ENCODE data around the gene WIPF2. TPM values are rescaled to one million over a fixed set of nuclear protein-coding genes. Genes with fewer than 3 reads are reported as not detected.

Gene WIPF2
- polyA plus RNA-seq, 2 of the 4 experiments (the other 2 are of a cell fraction) = 13.8 to 21.5 TPM

DNA sequence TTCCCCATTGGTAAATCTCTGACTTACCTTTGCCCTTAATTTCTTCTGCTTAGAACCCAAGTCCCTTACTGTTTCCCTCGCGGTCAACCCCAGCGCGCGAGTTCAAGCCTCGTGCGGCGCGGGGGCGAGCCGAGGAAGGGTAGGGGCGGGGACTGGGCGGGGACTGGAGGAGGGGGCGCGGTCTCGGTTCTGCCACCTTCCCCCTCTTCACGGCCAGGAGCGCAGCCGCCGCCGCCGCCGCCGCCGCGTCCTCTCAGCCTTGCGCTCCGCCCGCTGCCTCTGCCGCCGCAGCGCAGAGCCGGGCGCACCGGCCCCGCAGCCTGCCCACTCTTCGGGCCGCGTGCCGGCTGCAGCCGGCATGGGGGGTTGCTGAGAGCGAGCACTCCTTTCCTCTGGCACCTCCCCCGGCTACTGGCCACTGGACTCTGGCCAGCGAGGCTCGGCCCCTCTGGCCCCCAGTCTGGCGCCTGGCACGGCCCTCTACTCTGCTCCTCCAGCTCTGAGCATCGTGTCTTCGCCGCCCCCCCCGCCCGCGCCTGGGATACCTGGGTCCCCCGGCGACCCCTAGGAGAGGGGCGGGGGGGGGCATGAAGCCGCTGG, 41.7 kb upstream of the WIPF2 start, which contains the start of gene RAPGEFL1:
Gene RAPGEFL1 (plus strand): TSS at position 196 of the 600 bp plus-strand sequence. CDS start 392 bp downstream, at position 588.
- peak within 1 kb of the TSS in 1 of 2 experiments; percentile 47; a peak in 2 of 6 replicates for H3K27ac ChIP-seq
- CTCF ChIA-PET = interaction anchor here (1.1 to 16.5 kb wide), 8 partner anchors 10 to 164 kb away, joined by 4 to 195 read pairs (median 14); partner anchors contain the start of gene WIPF2
- no peak for FAIRE-seq

DNA sequence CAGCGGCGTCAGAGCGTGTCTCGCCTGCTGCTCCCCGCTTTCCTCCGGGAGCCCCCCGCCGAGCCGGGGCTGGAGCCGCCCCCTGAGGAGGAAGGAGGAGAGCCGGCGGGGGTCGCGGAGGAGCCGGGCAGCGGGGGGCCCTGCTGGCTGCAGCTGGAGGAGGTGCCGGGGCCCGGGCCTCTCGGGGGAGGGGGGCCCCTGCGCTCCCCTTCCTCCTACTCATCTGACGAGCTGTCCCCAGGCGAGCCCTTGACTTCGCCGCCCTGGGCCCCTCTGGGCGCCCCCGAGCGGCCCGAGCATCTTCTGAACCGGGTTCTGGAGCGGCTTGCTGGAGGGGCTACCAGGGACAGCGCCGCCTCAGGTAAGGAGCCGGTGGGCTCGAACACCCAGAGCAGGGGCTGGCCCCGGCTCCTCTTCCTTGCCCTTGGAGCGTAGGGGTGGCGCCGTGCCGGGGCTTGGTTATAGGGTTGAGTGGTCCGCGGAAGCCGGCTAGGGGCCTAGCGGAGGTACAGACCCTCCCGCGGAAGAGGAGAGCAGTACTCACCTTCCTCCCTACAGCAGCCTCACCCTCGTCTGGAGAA, 41.0 kb upstream of the WIPF2 start:
- FAIRE-seq (no peak), ATAC-seq (no peak), DNase-seq (ENCODE audit: low read depth in 1 of 2, low spot score in 1 of 2) (no peak)
- 96% methylated on average over 41 of the region's 46 CpGs for WGBS (ENCODE audit: missing lambda C conversion rate)
- POLR2A ChIA-PET = no interaction called here
- CTCF ChIA-PET = interaction anchor here (1.1 to 16.5 kb wide), 9 partner anchors 7 to 163 kb away, joined by 3 to 195 read pairs (median 10); partner anchors contain the start of genes CSF3 and WIPF2
- peak overlapping the region in 1 of 2 experiments; percentile 47; a peak in 2 of 6 replicates for H3K27ac ChIP-seq
- no peak for TF ChIP-seq HOXB13 (CRISPR knock-in tag; IDR thresholded peaks at IDR 0.05; ENCODE audit: low read depth)
- no peak for TF ChIP-seq RAD21 (conservative IDR thresholded peaks at IDR 0.05 in 1 of 2, IDR thresholded peaks at IDR 0.05 in 1 of 2)
- no peak for TF ChIP-seq RNF2 (IDR thresholded peaks at IDR 0.05; ENCODE audit: borderline replicate concordance, low read depth)
- no peak for TF ChIP-seq SMC3 (IDR thresholded peaks at IDR 0.05)
- TF ChIP-seq PHF8 (IDR thresholded peaks at IDR 0.05; ENCODE audit: borderline replicate concordance, low read depth) = no peak
- TF ChIP-seq, protein P1, sequence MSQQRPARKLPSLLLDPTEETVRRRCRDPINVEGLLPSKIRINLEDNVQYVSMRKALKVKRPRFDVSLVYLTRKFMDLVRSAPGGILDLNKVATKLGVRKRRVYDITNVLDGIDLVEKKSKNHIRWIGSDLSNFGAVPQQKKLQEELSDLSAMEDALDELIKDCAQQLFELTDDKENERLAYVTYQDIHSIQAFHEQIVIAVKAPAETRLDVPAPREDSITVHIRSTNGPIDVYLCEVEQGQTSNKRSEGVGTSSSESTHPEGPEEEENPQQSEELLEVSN (IDR thresholded peaks at IDR 0.05; ENCODE audit: borderline replicate concordance, low read depth) = no peak
- TF ChIP-seq, protein P2, sequence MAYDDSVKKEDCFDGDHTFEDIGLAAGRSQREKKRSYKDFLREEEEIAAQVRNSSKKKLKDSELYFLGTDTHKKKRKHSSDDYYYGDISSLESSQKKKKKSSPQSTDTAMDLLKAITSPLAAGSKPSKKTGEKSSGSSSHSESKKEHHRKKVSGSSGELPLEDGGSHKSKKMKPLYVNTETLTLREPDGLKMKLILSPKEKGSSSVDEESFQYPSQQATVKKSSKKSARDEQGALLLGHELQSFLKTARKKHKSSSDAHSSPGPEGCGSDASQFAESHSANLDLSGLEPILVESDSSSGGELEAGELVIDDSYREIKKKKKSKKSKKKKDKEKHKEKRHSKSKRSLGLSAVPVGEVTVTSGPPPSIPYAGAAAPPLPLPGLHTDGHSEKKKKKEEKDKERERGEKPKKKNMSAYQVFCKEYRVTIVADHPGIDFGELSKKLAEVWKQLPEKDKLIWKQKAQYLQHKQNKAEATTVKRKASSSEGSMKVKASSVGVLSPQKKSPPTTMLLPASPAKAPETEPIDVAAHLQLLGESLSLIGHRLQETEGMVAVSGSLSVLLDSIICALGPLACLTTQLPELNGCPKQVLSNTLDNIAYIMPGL (CRISPR knock-in tag; IDR thresholded peaks at IDR 0.05; ENCODE audit: borderline replicate concordance) = no peak
- TF ChIP-seq NFE2L2 (conservative IDR thresholded peaks at IDR 0.05; ENCODE audit: low read length) = no peak
- no peak for TF ChIP-seq KDM5A (IDR thresholded peaks at IDR 0.05)
- no peak for TF ChIP-seq MAFK (IDR thresholded peaks at IDR 0.05; ENCODE audit: partially characterized antibody)
- no peak for TF ChIP-seq HOXB5 (CRISPR knock-in tag; IDR thresholded peaks at IDR 0.05)
- no peak for TF ChIP-seq ZSCAN20 (CRISPR knock-in tag; IDR thresholded peaks at IDR 0.05)
- no peak for TF ChIP-seq POLR2A (IDR thresholded peaks at IDR 0.05; ENCODE audit: low read length)
- no peak for TF ChIP-seq JUNB (IDR thresholded peaks at IDR 0.05)
- TF ChIP-seq HOXA7 (CRISPR knock-in tag; IDR thresholded peaks at IDR 0.05) = no peak
- no peak for TF ChIP-seq NPAS2 (CRISPR knock-in tag; IDR thresholded peaks at IDR 0.05; ENCODE audit: borderline replicate concordance)
- TF ChIP-seq EP300 (IDR thresholded peaks at IDR 0.05) = no peak
- TF ChIP-seq CBX8 (IDR thresholded peaks at IDR 0.05) = no peak
- H3K9me3 ChIP-seq = no peaks in the 10 kb centered on the region
- no peak overlapping the region for H3K4me2 ChIP-seq
- no peak overlapping the region for H3K4me3 ChIP-seq
- H3K4me1 ChIP-seq = peaks cover 26% of the 10 kb centered on the region

More for the DNA sequence above, 41.7 kb upstream of the WIPF2 start, which contains the start of gene RAPGEFL1:
- 79% methylated on average over 50 of the region's 57 CpGs for WGBS (ENCODE audit: missing lambda C conversion rate)
- DNase-seq (ENCODE audit: low read depth in 1 of 2, low spot score in 1 of 2) = no peak
- no peaks in the 10 kb centered on the region for H3K9me3 ChIP-seq
- peak; percentile 26 to 53; a peak in 3 of 6 replicates for ATAC-seq
- peaks cover 26% of the 10 kb centered on the region for H3K4me1 ChIP-seq
- peak within 1 kb of the TSS; percentile 27; the same call in 2 of the 3 replicates for H3K4me3 ChIP-seq
- POLR2A ChIA-PET = no interaction called here
- TF ChIP-seq, protein P1 (IDR thresholded peaks at IDR 0.05; ENCODE audit: borderline replicate concordance, low read depth) = 0 out of 2 replicates have a peak, but pooled peaks have one; percentile 49
- no peak for TF ChIP-seq RCOR1 (IDR thresholded peaks at IDR 0.05; ENCODE audit: low read depth, low read length)
- H3K4me2 ChIP-seq = peak within 1 kb of the TSS; percentile 51
